PFSK-1 (cell line): ENCODE results near the gene ALX1.
A peak's percentile ranks its signal among the peaks of the same experiment; 100 is the strongest.

Experiments
- FOXP2 ChIP-seq: optimal IDR thresholded peaks from 2 replicates; pipeline ENCODE3; 2011; ENCODE audit warnings: borderline replicate concordance, control low read depth, inconsistent platforms; ENCODE audit not compliant: insufficient read depth; ENCODE audit errors: extremely low read length, extremely low read depth
- POLR2AphosphoS5 ChIP-seq: IDR thresholded peaks from 2 replicates; pipeline ENCODE4 v1.6.1; 2012; ENCODE audit warnings: low read depth, mild to moderate bottlenecking, control low read depth, low read length, moderate library complexity
- REST ChIP-seq, 2 experiments: IDR thresholded peaks; 2 replicates each; pipeline versions ENCODE4 v1.6.1 to v1.8.0; 2011 to 2012; ENCODE audit warnings: low read depth in 2 of 2, low read length in 2 of 2, control low read depth in 1 of 2, inconsistent platforms in 1 of 2, mild to moderate bottlenecking in 1 of 2, moderate library complexity in 1 of 2; ENCODE audit not compliant: insufficient read depth in 1 of 2
- SIN3A ChIP-seq: IDR thresholded peaks from 2 replicates; pipeline ENCODE4 v1.6.1; 2012; ENCODE audit warnings: mild to moderate bottlenecking, low read length, moderate library complexity, borderline replicate concordance; ENCODE audit not compliant: insufficient read depth
- TAF1 ChIP-seq: IDR thresholded peaks from 2 replicates; pipeline ENCODE4 v1.6.1; 2012; ENCODE audit warnings: low read length, control low read depth, borderline replicate concordance; ENCODE audit not compliant: insufficient read depth

Gene ALX1

GRCh38 chr12:85296362-85296761, 16.3 kb downstream of the ALX1 start:
- TF ChIP-seq REST (IDR thresholded peaks at IDR 0.05; ENCODE audit: insufficient read depth in 1 of 2, low read depth in 2 of 2, low read length in 2 of 2) (no peak), SIN3A (no peak), TAF1 (no peak), POLR2AphosphoS5 (no peak), FOXP2 (no peak)

- TF ChIP-seq TAF1 (no peak), REST (IDR thresholded peaks at IDR 0.05; ENCODE audit: insufficient read depth in 1 of 2, low read depth in 2 of 2, low read length in 2 of 2) (no peak), FOXP2 (no peak), SIN3A (no peak), POLR2AphosphoS5 (no peak)
Measured at GRCh38 chr12:85299053-85299452, 19.0 kb downstream of the ALX1 start.

- TF ChIP-seq POLR2AphosphoS5 (peak; percentile 28), FOXP2 (no peak), REST (IDR thresholded peaks at IDR 0.05; ENCODE audit: insufficient read depth in 1 of 2, low read depth in 2 of 2, low read length in 2 of 2) (no peak), TAF1 (no peak), SIN3A (no peak)
Measured at GRCh38 chr12:85301051-85301450, 21.0 kb downstream of the ALX1 start.

GRCh38 chr12:85308374-85308773, 28.4 kb downstream of the ALX1 start:
- no peak for TF ChIP-seq FOXP2
- TF ChIP-seq REST (IDR thresholded peaks at IDR 0.05; ENCODE audit: insufficient read depth in 1 of 2, low read depth in 2 of 2, low read length in 2 of 2), result no peak
- peak; percentile 59; the same call in 1 of the 2 replicates for TF ChIP-seq POLR2AphosphoS5
- no peak for TF ChIP-seq SIN3A
- TF ChIP-seq TAF1, result peak; percentile 45; the same call in 1 of the 2 replicates

GRCh38 chr12:85309125-85309566, 29.1 kb downstream of the ALX1 start:
- peak; percentile 53; the same call in 1 of the 2 replicates for TF ChIP-seq SIN3A
- TF ChIP-seq FOXP2, result no peak
- TF ChIP-seq TAF1, result peak; percentile 65; the same call in 1 of the 2 replicates
- peak; percentile 32; the same call in 1 of the 2 replicates for TF ChIP-seq POLR2AphosphoS5
- no peak for TF ChIP-seq REST (IDR thresholded peaks at IDR 0.05; ENCODE audit: insufficient read depth in 1 of 2, low read depth in 2 of 2, low read length in 2 of 2)
